Upper lobe of right lung (tissue), 1 donor: ENCODE measurements around the gene NIPA2. TPM values are rescaled to one million over a fixed set of nuclear protein-coding genes. Genes with fewer than 3 reads are reported as not detected.

Source experiments
- ATAC-seq: fragments of 200-7000 bp; cut with Tn5 transposase; one replicate; pipeline ENCODE4 v1.9.1; 2020; ENCODE audit warnings: mild to moderate bottlenecking, moderate library complexity
- DNase-seq: peaks from one replicate; pipeline ENCODE4 v3.0.0-alpha.2; 2020
- H3K27ac ChIP-seq: fragments of 200-600 bp; one replicate; pipeline ENCODE4 v1.8.0; 2022
- H3K27me3 ChIP-seq: fragments of 200-600 bp; one replicate; pipeline ENCODE4 v1.8.0; 2022; ENCODE audit warnings: mild to moderate bottlenecking
- H3K36me3 ChIP-seq: fragments of 200-600 bp; one replicate; pipeline ENCODE4 v1.8.0; 2022
- H3K4me1 ChIP-seq: fragments of 200-600 bp; one replicate; pipeline ENCODE4 v1.8.0; 2022
- H3K4me3 ChIP-seq: fragments of 200-600 bp; one replicate; pipeline ENCODE4 v1.8.0; 2022; ENCODE audit warnings: mild to moderate bottlenecking
- H3K9me3 ChIP-seq: fragments of 200-600 bp; one replicate; pipeline ENCODE4 v1.8.0; 2022
- CTCF ChIP-seq: fragments of 200-600 bp; IDR thresholded peaks from one replicate; pipeline ENCODE4 v1.8.0; 2022; ENCODE audit warnings: antibody characterized with exemption
- intact Hi-C: fragments of 100-400 bp; cut with DNase I; formaldehyde crosslinking; loops from one replicate; pipeline ENCODE4 v1.11.0; 2022
- total RNA-seq: library from RNA; stranded (reverse); fragmentation: NEBNext Ultra II Directional; extraction: Animal tissue kit (Norgen Biotek cat#: 25700); gene quantifications from one replicate; pipeline ENCODE4 v1.2.1, GENCODE V29; 2021
- donor health status: DM: no; HTN: yes; CAD: no; lungs with severe emphysema.

NIPA2 gene
- total RNA-seq, 1 donor from 2014 or later: 46.2 TPM

GRCh38 chr15:22855791-22856190 lies 17.3 kb downstream of the NIPA2 start:
- intact Hi-C loops: no loop called here
- Histone ChIP-seq H3K4me1 (no peaks in the 10 kb centered on the region), H3K9me3 (no peaks in the 10 kb centered on the region), H3K36me3 (peaks cover 90% of the 10 kb centered on the region), H3K4me3 (no peak overlapping the region), H3K27me3 (no peaks in the 10 kb centered on the region), H3K27ac (no peak overlapping the region)
- TF ChIP-seq CTCF: no peak
- DNase-seq (no peak), ATAC-seq (no peak)

GRCh38 chr15:22856659-22857058 lies 18.2 kb downstream of the NIPA2 start:
- intact Hi-C loops: no loop called here
- ATAC-seq: no peak
- no peak for DNase-seq
- Histone ChIP-seq H3K4me1 (no peaks in the 10 kb centered on the region), H3K9me3 (no peaks in the 10 kb centered on the region), H3K36me3 (peaks cover 90% of the 10 kb centered on the region), H3K27me3 (no peaks in the 10 kb centered on the region), H3K4me3 (no peak overlapping the region), H3K27ac (no peak overlapping the region)
- TF ChIP-seq CTCF: no peak

GRCh38 chr15:22861161-22861560 lies 22.7 kb downstream of the NIPA2 start:
- H3K27me3 ChIP-seq: no peaks in the 10 kb centered on the region
- TF ChIP-seq CTCF: no peak
- no peaks in the 10 kb centered on the region for H3K9me3 ChIP-seq
- H3K4me3 ChIP-seq: no peak overlapping the region
- no peak overlapping the region for H3K27ac ChIP-seq
- no peaks in the 10 kb centered on the region for H3K4me1 ChIP-seq
- intact Hi-C loops: no loop called here
- ATAC-seq: no peak
- DNase-seq: no peak
- H3K36me3 ChIP-seq: peaks cover 85% of the 10 kb centered on the region

GRCh38 chr15:22863356-22863755 lies 24.9 kb downstream of the NIPA2 start:
- intact Hi-C loops: no loop called here
- no peak overlapping the region for H3K4me3 ChIP-seq
- H3K36me3 ChIP-seq: peaks cover 89% of the 10 kb centered on the region
- ATAC-seq (no peak), DNase-seq (no peak)
- H3K27ac ChIP-seq: no peak overlapping the region
- H3K4me1 ChIP-seq: no peaks in the 10 kb centered on the region
- no peak for TF ChIP-seq CTCF
- no peaks in the 10 kb centered on the region for H3K27me3 ChIP-seq
- H3K9me3 ChIP-seq: no peaks in the 10 kb centered on the region

- Histone ChIP-seq H3K27me3 (no peaks in the 10 kb centered on the region), H3K9me3 (no peaks in the 10 kb centered on the region), H3K4me3 (no peak overlapping the region), H3K36me3 (peaks cover 90% of the 10 kb centered on the region), H3K4me1 (no peaks in the 10 kb centered on the region), H3K27ac (no peak overlapping the region)
- DNase-seq (no peak), ATAC-seq (no peak)
- intact Hi-C loops: no loop called here
- no peak for TF ChIP-seq CTCF
These were observed 27.6 kb downstream of the NIPA2 start for GRCh38 chr15:22866079-22866478.

- peaks cover 97% of the 10 kb centered on the region for H3K36me3 ChIP-seq
- H3K27me3 ChIP-seq: no peaks in the 10 kb centered on the region
- no peaks in the 10 kb centered on the region for H3K9me3 ChIP-seq
- no peak overlapping the region for H3K4me3 ChIP-seq
- DNase-seq: no peak
- intact Hi-C loops: no loop called here
- no peak for ATAC-seq
- TF ChIP-seq CTCF: no peak
- no peak overlapping the region for H3K27ac ChIP-seq
- no peaks in the 10 kb centered on the region for H3K4me1 ChIP-seq
These were observed 29.4 kb downstream of the NIPA2 start for GRCh38 chr15:22867886-22868285.
